IgD-negative memory B cell (primary cell): ENCODE measurements around the gene SLC25A52. TPM values are rescaled to one million over a fixed set of nuclear protein-coding genes. Genes with fewer than 3 reads are reported as not detected.
A peak's percentile ranks its signal among the peaks of the same experiment; 100 is the strongest.
"Not testable (repeated sequence)": the region's sequence is repeated elsewhere in the genome, so short reads cannot be mapped to it uniquely, and the experiment has no call there.

Experiments
- H3K27ac Mint-ChIP-seq, 3 donors: one replicate each; pipeline ENCODE4 v1.8.0; 2020 to 2022; ENCODE audit warnings: mild to moderate bottlenecking in 3 of 3, mixed read lengths in 3 of 3, moderate library complexity in 1 of 3
- H3K27me3 Mint-ChIP-seq: one replicate; pipeline ENCODE4 v1.8.0; 2021; ENCODE audit warnings: mixed read lengths
- H3K36me3 Mint-ChIP-seq: one replicate; pipeline ENCODE4 v1.8.0; 2020; ENCODE audit warnings: mild to moderate bottlenecking, mixed read lengths
- H3K4me1 Mint-ChIP-seq, 3 donors: one replicate each; pipeline ENCODE4 v1.8.0; 2020 to 2022; ENCODE audit warnings: mixed read lengths in 3 of 3, mild to moderate bottlenecking in 1 of 3
- H3K4me3 Mint-ChIP-seq, 4 donors: one replicate each; pipeline ENCODE4 v1.8.0; 2020 to 2022; ENCODE audit warnings: mild to moderate bottlenecking in 4 of 4, mixed read lengths in 4 of 4, moderate library complexity in 3 of 4
- H3K9me3 Mint-ChIP-seq, 3 donors: one replicate each; pipeline ENCODE4 v1.8.0; 2020 to 2021; ENCODE audit warnings: mixed read lengths in 3 of 3, mild to moderate bottlenecking in 1 of 3
- polyA plus RNA-seq: library from polyadenylated mRNA; unstranded; fragments of 300-500 nt; fragmentation: Illumina TruSeq; gene quantifications from one replicate; pipeline ENCODE4 v1.2.3, GENCODE V29; 2021

SLC25A52 gene
- polyA plus RNA-seq, 1 donor from 2014 or later, result not detected

- Mint-ChIP-seq H3K4me3 (no peak overlapping the region), H3K9me3 (peaks cover 0 to 10% (median 5%) of the 10 kb centered on the region in 3 donors), H3K4me1 (no peaks in the 10 kb centered on the region), H3K36me3 (no peaks in the 10 kb centered on the region), H3K27ac (no peak overlapping the region), H3K27me3 (peaks cover 2% of the 10 kb centered on the region)
Measured at GRCh38 chr18:31773774-31774476, 13.2 kb upstream of the SLC25A52 start.

- Mint-ChIP-seq H3K4me1 (no peaks in the 10 kb centered on the region), H3K4me3 (no peak overlapping the region), H3K9me3 (peaks cover 0 to 1% (median 0%) of the 10 kb centered on the region in 3 donors), H3K36me3 (no peaks in the 10 kb centered on the region), H3K27ac (no peak overlapping the region), H3K27me3 (peaks cover 2% of the 10 kb centered on the region)
Measured at GRCh38 chr18:31772699-31773098, 12.0 kb upstream of the SLC25A52 start.

- H3K27ac Mint-ChIP-seq, result no peak overlapping the region
- H3K36me3 Mint-ChIP-seq, result no peaks in the 10 kb centered on the region
- peaks cover 2% of the 10 kb centered on the region for H3K27me3 Mint-ChIP-seq
- H3K4me3 Mint-ChIP-seq, result no peak overlapping the region
- H3K4me1 Mint-ChIP-seq, result no peaks in the 10 kb centered on the region
- no peaks in the 10 kb centered on the region for H3K9me3 Mint-ChIP-seq
Measured at GRCh38 chr18:31750273-31750672, 10.4 kb downstream of the SLC25A52 start.

GRCh38 chr18:31746396-31746795, 14.3 kb downstream of the SLC25A52 start:
- peaks cover 2% of the 10 kb centered on the region for H3K27me3 Mint-ChIP-seq
- no peaks in the 10 kb centered on the region for H3K9me3 Mint-ChIP-seq
- no peaks in the 10 kb centered on the region for H3K36me3 Mint-ChIP-seq
- H3K4me3 Mint-ChIP-seq, result no peak overlapping the region
- no peak overlapping the region for H3K27ac Mint-ChIP-seq
- H3K4me1 Mint-ChIP-seq, result no peaks in the 10 kb centered on the region

- Mint-ChIP-seq H3K4me3 (no peak overlapping the region), H3K4me1 (peaks cover 0 to 2% (median 0%) of the 10 kb centered on the region in 3 donors), H3K27me3 (peaks cover 2% of the 10 kb centered on the region), H3K27ac (no peak overlapping the region), H3K36me3 (no peaks in the 10 kb centered on the region), H3K9me3 (peaks cover 0 to 5% (median 0%) of the 10 kb centered on the region in 3 donors)
Measured at GRCh38 chr18:31744321-31745067, 16.2 kb downstream of the SLC25A52 start.

- H3K27ac Mint-ChIP-seq, H3K36me3 Mint-ChIP-seq, H3K27me3 Mint-ChIP-seq, H3K4me1 Mint-ChIP-seq, H3K4me3 Mint-ChIP-seq: not testable (repeated sequence)
- peaks cover 0 to 14% (median 4%) of the 10 kb centered on the region in 3 donors for H3K9me3 Mint-ChIP-seq
Measured at GRCh38 chr18:31743600-31743999, 17.1 kb downstream of the SLC25A52 start.

- Mint-ChIP-seq H3K4me1 (peaks cover 0 to 4% (median 0%) of the 10 kb centered on the region in 3 donors), H3K36me3 (peaks cover 2% of the 10 kb centered on the region), H3K27ac (no peak overlapping the region), H3K27me3 (no peaks in the 10 kb centered on the region), H3K4me3 (no peak overlapping the region), H3K9me3 (peaks cover 0 to 17% (median 4%) of the 10 kb centered on the region in 3 donors)
Measured at GRCh38 chr18:31741097-31741735, 19.5 kb downstream of the SLC25A52 start.

- no peak overlapping the region for H3K4me3 Mint-ChIP-seq
- peaks cover 0 to 6% (median 0%) of the 10 kb centered on the region in 3 donors for H3K4me1 Mint-ChIP-seq
- peaks cover 0 to 17% (median 4%) of the 10 kb centered on the region in 3 donors for H3K9me3 Mint-ChIP-seq
- no peak overlapping the region for H3K27ac Mint-ChIP-seq
- peaks cover 2% of the 10 kb centered on the region for H3K36me3 Mint-ChIP-seq
- H3K27me3 Mint-ChIP-seq, result no peaks in the 10 kb centered on the region
Measured at GRCh38 chr18:31740180-31740579, 20.5 kb downstream of the SLC25A52 start.

GRCh38 chr18:31739651-31740050, 21.0 kb downstream of the SLC25A52 start:
- Mint-ChIP-seq H3K27ac (no peak overlapping the region), H3K4me3 (no peak overlapping the region), H3K4me1 (peaks cover 0 to 6% (median 0%) of the 10 kb centered on the region in 3 donors), H3K36me3 (peaks cover 2% of the 10 kb centered on the region), H3K9me3 (peaks cover 0 to 17% (median 4%) of the 10 kb centered on the region in 3 donors), H3K27me3 (no peaks in the 10 kb centered on the region)

- no peaks in the 10 kb centered on the region for H3K27me3 Mint-ChIP-seq
- H3K27ac Mint-ChIP-seq, result no peak overlapping the region
- no peak overlapping the region for H3K4me3 Mint-ChIP-seq
- H3K9me3 Mint-ChIP-seq, result peaks cover 0 to 17% (median 4%) of the 10 kb centered on the region in 3 donors
- H3K36me3 Mint-ChIP-seq, result peaks cover 2% of the 10 kb centered on the region
- peaks cover 0 to 6% (median 0%) of the 10 kb centered on the region in 3 donors for H3K4me1 Mint-ChIP-seq
Measured at GRCh38 chr18:31738460-31739407, 21.9 kb downstream of the SLC25A52 start.

GRCh38 chr18:31736630-31737029, 24.1 kb downstream of the SLC25A52 start:
- no peak overlapping the region for H3K27ac Mint-ChIP-seq
- no peaks in the 10 kb centered on the region for H3K27me3 Mint-ChIP-seq
- H3K4me1 Mint-ChIP-seq, result peaks cover 0 to 6% (median 0%) of the 10 kb centered on the region in 3 donors

GRCh38 chr18:31731628-31732027, 29.1 kb downstream of the SLC25A52 start:
- Mint-ChIP-seq H3K36me3 (no peaks in the 10 kb centered on the region), H3K27ac (peak overlapping the region in 1 of 3 donors; percentile 35), H3K27me3 (peaks cover 1% of the 10 kb centered on the region), H3K4me3 (no peak overlapping the region), H3K9me3 (peaks cover 0 to 5% (median 4%) of the 10 kb centered on the region in 3 donors), H3K4me1 (peaks cover 0 to 3% (median 1%) of the 10 kb centered on the region in 3 donors)

More at GRCh38 chr18:31736630-31737029, 24.1 kb downstream of the SLC25A52 start:
- Mint-ChIP-seq H3K4me3 (no peak overlapping the region), H3K36me3 (peaks cover 2% of the 10 kb centered on the region), H3K9me3 (peaks cover 0 to 17% (median 4%) of the 10 kb centered on the region in 3 donors)

GRCh38 chr18:31729196-31729595, 31.5 kb downstream of the SLC25A52 start:
- H3K4me1 Mint-ChIP-seq, H3K36me3 Mint-ChIP-seq, H3K9me3 Mint-ChIP-seq, H3K4me3 Mint-ChIP-seq, H3K27ac Mint-ChIP-seq: not testable (repeated sequence)
- peaks cover 11% of the 10 kb centered on the region for H3K27me3 Mint-ChIP-seq
